Stomach (tissue), 9 donors: ENCODE measurements around the gene CCDC124. TPM values are rescaled to one million over a fixed set of nuclear protein-coding genes. Genes with fewer than 3 reads are reported as not detected.

Experiments used
- DNase-seq, 2 donors: peaks; one replicate each; pipeline versions ENCODE4 v3.0.0 to v3.0.0-alpha.2; 2013 to 2019
- H3K27ac ChIP-seq, 5 donors: fragments of 200-600 bp in 4 of 5; sonication (generic) in 4 of 5; one replicate each; pipeline ENCODE4 v1.5.1; 2013 to 2019; ENCODE audit warnings: mild to moderate bottlenecking in 1 of 5, moderate library complexity in 1 of 5
- H3K27me3 ChIP-seq, 3 donors: fragments of 200-600 bp; sonication (generic); one replicate each; pipeline ENCODE4 v1.5.1; 2017 to 2019; ENCODE audit warnings: mixed run types in 1 of 3
- H3K36me3 ChIP-seq, 4 donors: fragments of 200-600 bp; sonication (generic); 1 replicate in 3 of 4; 2 replicates in 1 of 4; pipeline ENCODE4 v1.5.1; 2016 to 2019
- H3K4me1 ChIP-seq, 4 donors: fragments of 200-600 bp; sonication (generic); one replicate each; pipeline ENCODE4 v1.5.1; 2016 to 2019
- H3K4me3 ChIP-seq, 4 donors: fragments of 200-600 bp; sonication (generic) in 3 of 4; one replicate each; pipeline ENCODE4 v1.5.1; 2016 to 2019; ENCODE audit warnings: mild to moderate bottlenecking in 1 of 4
- H3K9me3 ChIP-seq, 4 donors: fragments of 200-600 bp; sonication (generic); one replicate each; pipeline ENCODE4 v1.5.1; 2016 to 2019
- CTCF ChIP-seq, 7 experiments: fragments of 450-650 bp in 4 of 7; fragments of 200-600 bp in 3 of 7; sonication (generic) in 3 of 7; IDR thresholded peaks; one replicate each; pipeline ENCODE4 v1.5.1; 2016 to 2019; ENCODE audit warnings: antibody characterized with exemption in 7 of 7, control low read depth in 2 of 7, mild to moderate bottlenecking in 1 of 7
- EP300 ChIP-seq: sonication (generic); formaldehyde crosslinking; IDR thresholded peaks from one replicate; pipeline ENCODE4 v1.6.1; 2017; ENCODE audit warnings: antibody characterized with exemption
- POLR2A ChIP-seq, 4 donors: fragments of 450-650 bp; IDR thresholded peaks; one replicate each; pipeline ENCODE4 v1.6.1; 2016; ENCODE audit warnings: antibody characterized with exemption in 4 of 4, control low read depth in 2 of 4, mild to moderate bottlenecking in 1 of 4, moderate library complexity in 1 of 4
- POLR2AphosphoS5 ChIP-seq, 3 donors: sonication (generic); formaldehyde crosslinking; IDR thresholded peaks; one replicate each; pipeline ENCODE4 v1.6.1; 2016; ENCODE audit warnings: antibody characterized with exemption in 3 of 3
- WGBS, 5 donors: extraction: QIAGEN DNeasy Blood & Tissue Kit in 3 of 5; methylation state at CpG; one replicate each; pipeline versions ENCODE4 v1.1.5 to v1.1.7; 2013 to 2018; 5-methylcytosine and 5-hydroxymethylcytosine counted together
- intact Hi-C: fragments of 100-400 bp; cut with DNase I; formaldehyde crosslinking; loops from one replicate; pipeline ENCODE4 v1.15.1; 2023; ENCODE audit warnings: low total_unique reads
- polyA plus RNA-seq, 3 donors: library from polyadenylated mRNA; stranded (reverse); fragments of 200-250 nt; gene quantifications; one replicate each; pipeline ENCODE4 v1.2.3, GENCODE V29; 2013
- total RNA-seq, 5 donors: library from RNA; depleted of rRNA; stranded (reverse); fragments of >200 nt; gene quantifications; one replicate each; pipeline versions ENCODE4 v1.1.0 to v1.2.3, GENCODE V29; 2014 to 2016
- donor health status: healthy with polysubstance abuse.
- donor health status: Bipolar disorder and iron deficiency.
- donor health status: healthy.

Gene CCDC124
- total and polyA plus RNA-seq, 8 donors, result 15.8 to 149 (median 89.3) TPM

- TF ChIP-seq EP300 (no peak), CTCF (IDR thresholded peaks at IDR 0.05) (no peak), POLR2A (IDR thresholded peaks at IDR 0.05) (no peak), POLR2AphosphoS5 (IDR thresholded peaks at IDR 0.05) (no peak)
- H3K27ac ChIP-seq, result no peak overlapping the region
- H3K4me1 ChIP-seq, result peaks cover 0 to under 1% (median under 1%) of the 10 kb centered on the region in 4 donors
- H3K36me3 ChIP-seq, result no peaks in the 10 kb centered on the region
- DNase-seq, result no peak
- peaks cover 3 to 88% (median 38%) of the 10 kb centered on the region in 3 donors for H3K27me3 ChIP-seq
- no peak overlapping the region for H3K4me3 ChIP-seq
- no peaks in the 10 kb centered on the region for H3K9me3 ChIP-seq
- intact Hi-C loops, result no loop called here
These were observed 25.1 kb downstream of the CCDC124 start for GRCh38 chr19:17957885-17958284.

- DNase-seq, result peak in 1 of 2 donors; percentile 44
- WGBS, 5 donors, result 56 to 67% (median 63%) methylated on average over 7 to 13 of the region's 13 CpGs
- intact Hi-C loops, result no loop called here
- H3K27me3 ChIP-seq, result peaks cover 6 to 89% (median 43%) of the 10 kb centered on the region in 3 donors
- no peaks in the 10 kb centered on the region for H3K36me3 ChIP-seq
- no peak overlapping the region for H3K4me3 ChIP-seq
- H3K4me1 ChIP-seq, result peaks cover 0 to 13% (median 2%) of the 10 kb centered on the region in 4 donors
- H3K9me3 ChIP-seq, result no peaks in the 10 kb centered on the region
- no peak for TF ChIP-seq EP300
- H3K27ac ChIP-seq, result no peak overlapping the region
These were observed 31.3 kb downstream of the CCDC124 start for GRCh38 chr19:17963936-17964691.

- DNase-seq, result no peak
- TF ChIP-seq EP300 (no peak), CTCF (IDR thresholded peaks at IDR 0.05) (no peak), POLR2AphosphoS5 (IDR thresholded peaks at IDR 0.05) (no peak), POLR2A (IDR thresholded peaks at IDR 0.05) (no peak)
These were observed 32.7 kb downstream of the CCDC124 start for GRCh38 chr19:17965370-17966128.

GRCh38 chr19:17966129-17966483, 33.3 kb downstream of the CCDC124 start:
- Histone ChIP-seq H3K4me3 (no peak overlapping the region), H3K4me1 (peaks cover 0 to 13% (median 2%) of the 10 kb centered on the region in 4 donors), H3K27ac (no peak overlapping the region), H3K27me3 (peaks cover 6 to 86% (median 43%) of the 10 kb centered on the region in 3 donors), H3K36me3 (no peaks in the 10 kb centered on the region), H3K9me3 (no peaks in the 10 kb centered on the region)
- intact Hi-C loops, result no loop called here
- DNase-seq, result no peak
- TF ChIP-seq POLR2AphosphoS5 (IDR thresholded peaks at IDR 0.05) (no peak), EP300 (no peak), CTCF (IDR thresholded peaks at IDR 0.05) (no peak), POLR2A (IDR thresholded peaks at IDR 0.05) (no peak)
- WGBS, 5 donors, result 46 to 76% (median 66%) methylated on average over 2 of the region's 2 CpGs

More at GRCh38 chr19:17965370-17966128, 32.7 kb downstream of the CCDC124 start:
- Histone ChIP-seq H3K4me1 (peaks cover 0 to 13% (median 2%) of the 10 kb centered on the region in 4 donors), H3K9me3 (no peaks in the 10 kb centered on the region), H3K27me3 (peaks cover 6 to 84% (median 43%) of the 10 kb centered on the region in 3 donors), H3K4me3 (no peak overlapping the region), H3K27ac (no peak overlapping the region), H3K36me3 (no peaks in the 10 kb centered on the region)
- WGBS, 5 donors, result 56 to 68% (median 57%) methylated on average over 11 of the region's 11 CpGs
- intact Hi-C loops, result no loop called here
